GM12878 (cell line): ENCODE data around the gene RNF167. TPM values are rescaled to one million over a fixed set of nuclear protein-coding genes. Genes with fewer than 3 reads are reported as not detected.

Experiments
- ATAC-seq: fragments of 200-7000 bp; cut with Tn5 transposase; 3 replicates; pipeline ENCODE4 v1.9.1; 2020; ENCODE audit warnings: mild to moderate bottlenecking, moderate library complexity
- BruUV-seq: library from RNA; stranded (reverse); fragments of 400-500 nt; replicated peaks from 2 replicates; lab custom pipeline; 2021; lab: Mats Ljungman, UMichigan
- CTCF ChIA-PET: fragments of 300-600 bp; sonication (Branson Sonifier 250); formaldehyde crosslinking; extraction: SDS; loops from one replicate; lab custom pipeline; 2021; ENCODE audit warnings: inconsistent platforms; lab: Yijun Ruan, JAX
- POLR2A ChIA-PET: fragments of 350-600 bp; formaldehyde crosslinking; extraction: SDS; loops from one replicate; lab custom pipeline; 2021; ENCODE audit warnings: inconsistent platforms; lab: Charles Lee
- RAD21 ChIA-PET: fragments of 300-600 bp; sonication (Branson Sonifier 250); formaldehyde crosslinking; loops from one replicate; lab custom pipeline; 2023; ENCODE audit warnings: antibody characterized with exemption; ENCODE audit not compliant: unreplicated experiment; lab: Charles Lee
- SMC1A ChIA-PET: fragments of 300-600 bp; sonication (Branson Sonifier 250); formaldehyde crosslinking; loops from one replicate; lab custom pipeline; 2023; ENCODE audit not compliant: unreplicated experiment, uncharacterized antibody; lab: Charles Lee
- DNase-seq: peaks from one replicate; pipeline ENCODE4 v3.0.0-alpha.2; 2011; ENCODE audit warnings: low read depth, low spot score
- FAIRE-seq: peaks from 3 replicates; lab custom pipeline; 2011; peaks lifted over from hg19 to GRCh38; lab: Jason Lieb, UNC
- H2AFZ ChIP-seq: 2 replicates; pipeline ENCODE4 v1.6.0; 2011; ENCODE audit warnings: low read depth, low read length, control low read depth; ENCODE audit not compliant: control insufficient read depth
- H3K27ac ChIP-seq: 2 replicates; pipeline ENCODE4 v1.5.1; 2011; ENCODE audit warnings: control low read depth; ENCODE audit not compliant: control insufficient read depth, insufficient read depth
- H3K27me3 ChIP-seq, 2 experiments: replicated peaks in 1 of 2; 2 replicates each; pipeline versions ENCODE4 v1.6.0 to v1.6.1; 2011; ENCODE audit warnings: low read length in 1 of 2; ENCODE audit not compliant: control insufficient read depth in 2 of 2, insufficient read depth in 2 of 2
- H3K36me3 ChIP-seq, 2 experiments: 2 replicates each; pipeline ENCODE4 v1.5.1; 2011; ENCODE audit warnings: low read length in 1 of 2; ENCODE audit not compliant: control insufficient read depth in 2 of 2, insufficient read depth in 2 of 2
- H3K4me1 ChIP-seq: 2 replicates; pipeline ENCODE4 v1.6.1; 2011; ENCODE audit warnings: mild to moderate bottlenecking, low read length, moderate library complexity, mixed read lengths; ENCODE audit not compliant: control insufficient read depth, insufficient read depth
- H3K4me2 ChIP-seq: 2 replicates; pipeline ENCODE4 v1.6.0; 2011; ENCODE audit warnings: control low read depth; ENCODE audit not compliant: control insufficient read depth, insufficient read depth
- H3K4me3 ChIP-seq: fragments of 200-600 bp; sonication (generic); 2 replicates; pipeline ENCODE4 v1.5.1; 2016
- H3K79me2 ChIP-seq: 2 replicates; pipeline ENCODE4 v1.6.0; 2011; ENCODE audit warnings: low read length; ENCODE audit not compliant: control insufficient read depth, insufficient read depth
- H3K9ac ChIP-seq: 2 replicates; pipeline ENCODE4 v1.8.0; 2011; ENCODE audit warnings: low read length, control low read depth, mixed read lengths; ENCODE audit not compliant: control insufficient read depth, insufficient read depth
- H3K9me3 ChIP-seq: replicated peaks from 3 replicates; pipeline ENCODE4 v1.5.1; 2011; ENCODE audit warnings: mild to moderate bottlenecking, low read length; ENCODE audit not compliant: control insufficient read depth, insufficient read depth
- H4K20me1 ChIP-seq: 2 replicates; pipeline ENCODE4 v1.6.0; 2011; ENCODE audit not compliant: control insufficient read depth, insufficient read depth
- ATF7 ChIP-seq: fragments of 450-650 bp; IDR thresholded peaks from 2 replicates; pipeline ENCODE4 v1.6.1; 2016; ENCODE audit warnings: low read depth, mild to moderate bottlenecking
- HCFC1 ChIP-seq: fragments of 150-350 bp; IDR thresholded peaks from 2 replicates; pipeline ENCODE4 v1.6.1; 2014; ENCODE audit warnings: low read length
- IKZF2 ChIP-seq, 2 experiments: fragments of 450-650 bp; IDR thresholded peaks; 2 replicates each; pipeline ENCODE4 v1.6.1; 2017; ENCODE audit warnings: mild to moderate bottlenecking in 2 of 2, moderate library complexity in 2 of 2
- NR2C2 ChIP-seq: IDR thresholded peaks from 2 replicates; pipeline ENCODE4 v1.6.1; 2011; ENCODE audit warnings: borderline replicate concordance, low read depth; ENCODE audit not compliant: control insufficient read depth, insufficient read length
- SPI1 ChIP-seq: IDR thresholded peaks from 2 replicates; pipeline ENCODE4 v1.6.1; 2011; ENCODE audit warnings: low read depth, mild to moderate bottlenecking, low read length, moderate library complexity, borderline replicate concordance; ENCODE audit not compliant: insufficient read depth
- WGBS: methylation state at CpG from one replicate; pipeline ENCODE4 v1.1.6; 2016; ENCODE audit warnings: low lambda C conversion rate; ENCODE audit not compliant: insufficient replicate concordance, insufficient coverage; ENCODE audit errors: missing lambda C conversion rate; 5-methylcytosine and 5-hydroxymethylcytosine counted together
- in situ Hi-C: fragments of 300-500 bp; cut with MboI; formaldehyde crosslinking; loops from 9 replicates; pipeline ENCODE4 v1.14.3; 2018; ENCODE audit warnings: mixed read lengths
- intact Hi-C: fragments of 100-400 bp; cut with micrococcal nuclease; formaldehyde crosslinking; loops from one replicate; pipeline ENCODE4 v1.14.2; 2022; ENCODE audit not compliant: unreplicated experiment
- polyA plus RNA-seq, 11 experiments: library from polyadenylated mRNA; depleted of rRNA in 4 of 11; unstranded in 6 of 11; stranded (reverse) in 5 of 11; fragments of >200 nt; fragmentation: Nextera tagmentation in 4 of 11; fragmentation: Illumina TruSeq in 1 of 11; extraction: Ambion mirVana in 4 of 11; extraction: Trizol in 1 of 11; gene quantifications; 1 replicate in 1 of 11; 2 replicates in 10 of 11; pipeline versions ENCODE4 v1.2.1 to v1.2.3, GENCODE V29; 2011 to 2016; ENCODE audit warnings: inconsistent platforms in 2 of 11, missing spikeins in 2 of 11, low read depth in 1 of 11
- total RNA-seq, 4 experiments: library from RNA; depleted of rRNA in 3 of 4; stranded (reverse); fragments of >200 nt in 3 of 4; fragmentation: Illumina TruSeq in 1 of 4; extraction: Trizol in 1 of 4; gene quantifications; 2 replicates each; pipeline versions ENCODE4 v1.2.1 to v1.2.3, GENCODE V29; 2013 to 2021
- TF ChIP-seq, protein P1 (sequence below): fragments of 450-650 bp; formaldehyde crosslinking; IDR thresholded peaks from 2 replicates; pipeline ENCODE4 v1.4.0; 2020; ENCODE audit warnings: mild to moderate bottlenecking, moderate library complexity
- TF ChIP-seq, protein P2 (sequence below): fragments of 450-650 bp; formaldehyde crosslinking; IDR thresholded peaks from 2 replicates; pipeline ENCODE4 v1.4.0; 2022; ENCODE audit warnings: mild to moderate bottlenecking, moderate library complexity
- TF ChIP-seq, protein P3 (sequence below): fragments of 450-650 bp; IDR thresholded peaks from 2 replicates; pipeline ENCODE4 v1.6.1; 2016; ENCODE audit warnings: mild to moderate bottlenecking
- TF ChIP-seq, protein P4 (sequence below): IDR thresholded peaks from 2 replicates; pipeline ENCODE4 v1.6.1; 2011; ENCODE audit warnings: borderline replicate concordance, low read depth, mild to moderate bottlenecking, moderate library complexity, mixed read lengths, low read length; ENCODE audit not compliant: insufficient read depth; ENCODE audit errors: extremely low read length

RNF167 gene
- total and polyA plus RNA-seq, 10 of the 15 experiments (the other 5 are each of a cell fraction or from before 2014, with no cell fraction given) = 33.6 to 147 (median 57.6) TPM

DNA sequence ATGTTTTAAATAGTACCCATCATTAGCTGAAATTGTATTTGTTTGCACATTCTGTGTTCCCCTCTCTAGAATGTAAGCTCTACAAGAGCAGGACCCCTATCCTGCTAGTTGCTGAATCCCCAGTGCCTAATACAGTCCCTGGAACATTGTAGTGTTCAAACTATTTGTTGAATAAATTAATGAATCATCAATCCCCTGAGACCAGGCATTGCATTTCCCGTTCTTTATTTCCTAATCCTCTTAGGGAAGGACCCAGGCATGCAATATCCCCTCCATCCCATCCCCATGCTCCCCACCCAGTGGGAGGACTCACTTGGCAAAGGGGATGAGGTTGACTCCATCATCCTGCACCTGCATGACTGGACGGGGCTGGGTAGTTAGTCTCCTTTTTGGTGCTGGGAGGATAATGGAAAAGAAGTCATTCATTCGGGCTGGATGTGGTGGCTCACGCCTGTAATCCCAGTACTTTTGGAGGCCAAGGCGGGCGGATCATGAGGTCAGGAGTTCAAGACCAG lies 54.1 kb downstream of the RNF167 start:
- no peak for TF ChIP-seq IKZF2 (IDR thresholded peaks at IDR 0.05)
- TF ChIP-seq SPI1 = no peak
- no peak for TF ChIP-seq NR2C2
- TF ChIP-seq, protein P1, sequence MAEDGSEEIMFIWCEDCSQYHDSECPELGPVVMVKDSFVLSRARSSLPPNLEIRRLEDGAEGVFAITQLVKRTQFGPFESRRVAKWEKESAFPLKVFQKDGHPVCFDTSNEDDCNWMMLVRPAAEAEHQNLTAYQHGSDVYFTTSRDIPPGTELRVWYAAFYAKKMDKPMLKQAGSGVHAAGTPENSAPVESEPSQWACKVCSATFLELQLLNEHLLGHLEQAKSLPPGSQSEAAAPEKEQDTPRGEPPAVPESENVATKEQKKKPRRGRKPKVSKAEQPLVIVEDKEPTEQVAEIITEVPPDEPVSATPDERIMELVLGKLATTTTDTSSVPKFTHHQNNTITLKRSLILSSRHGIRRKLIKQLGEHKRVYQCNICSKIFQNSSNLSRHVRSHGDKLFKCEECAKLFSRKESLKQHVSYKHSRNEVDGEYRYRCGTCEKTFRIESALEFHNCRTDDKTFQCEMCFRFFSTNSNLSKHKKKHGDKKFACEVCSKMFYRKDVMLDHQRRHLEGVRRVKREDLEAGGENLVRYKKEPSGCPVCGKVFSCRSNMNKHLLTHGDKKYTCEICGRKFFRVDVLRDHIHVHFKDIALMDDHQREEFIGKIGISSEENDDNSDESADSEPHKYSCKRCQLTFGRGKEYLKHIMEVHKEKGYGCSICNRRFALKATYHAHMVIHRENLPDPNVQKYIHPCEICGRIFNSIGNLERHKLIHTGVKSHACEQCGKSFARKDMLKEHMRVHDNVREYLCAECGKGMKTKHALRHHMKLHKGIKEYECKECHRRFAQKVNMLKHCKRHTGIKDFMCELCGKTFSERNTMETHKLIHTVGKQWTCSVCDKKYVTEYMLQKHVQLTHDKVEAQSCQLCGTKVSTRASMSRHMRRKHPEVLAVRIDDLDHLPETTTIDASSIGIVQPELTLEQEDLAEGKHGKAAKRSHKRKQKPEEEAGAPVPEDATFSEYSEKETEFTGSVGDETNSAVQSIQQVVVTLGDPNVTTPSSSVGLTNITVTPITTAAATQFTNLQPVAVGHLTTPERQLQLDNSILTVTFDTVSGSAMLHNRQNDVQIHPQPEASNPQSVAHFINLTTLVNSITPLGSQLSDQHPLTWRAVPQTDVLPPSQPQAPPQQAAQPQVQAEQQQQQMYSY (CRISPR knock-in tag) = no peak
- TF ChIP-seq, protein P2, sequence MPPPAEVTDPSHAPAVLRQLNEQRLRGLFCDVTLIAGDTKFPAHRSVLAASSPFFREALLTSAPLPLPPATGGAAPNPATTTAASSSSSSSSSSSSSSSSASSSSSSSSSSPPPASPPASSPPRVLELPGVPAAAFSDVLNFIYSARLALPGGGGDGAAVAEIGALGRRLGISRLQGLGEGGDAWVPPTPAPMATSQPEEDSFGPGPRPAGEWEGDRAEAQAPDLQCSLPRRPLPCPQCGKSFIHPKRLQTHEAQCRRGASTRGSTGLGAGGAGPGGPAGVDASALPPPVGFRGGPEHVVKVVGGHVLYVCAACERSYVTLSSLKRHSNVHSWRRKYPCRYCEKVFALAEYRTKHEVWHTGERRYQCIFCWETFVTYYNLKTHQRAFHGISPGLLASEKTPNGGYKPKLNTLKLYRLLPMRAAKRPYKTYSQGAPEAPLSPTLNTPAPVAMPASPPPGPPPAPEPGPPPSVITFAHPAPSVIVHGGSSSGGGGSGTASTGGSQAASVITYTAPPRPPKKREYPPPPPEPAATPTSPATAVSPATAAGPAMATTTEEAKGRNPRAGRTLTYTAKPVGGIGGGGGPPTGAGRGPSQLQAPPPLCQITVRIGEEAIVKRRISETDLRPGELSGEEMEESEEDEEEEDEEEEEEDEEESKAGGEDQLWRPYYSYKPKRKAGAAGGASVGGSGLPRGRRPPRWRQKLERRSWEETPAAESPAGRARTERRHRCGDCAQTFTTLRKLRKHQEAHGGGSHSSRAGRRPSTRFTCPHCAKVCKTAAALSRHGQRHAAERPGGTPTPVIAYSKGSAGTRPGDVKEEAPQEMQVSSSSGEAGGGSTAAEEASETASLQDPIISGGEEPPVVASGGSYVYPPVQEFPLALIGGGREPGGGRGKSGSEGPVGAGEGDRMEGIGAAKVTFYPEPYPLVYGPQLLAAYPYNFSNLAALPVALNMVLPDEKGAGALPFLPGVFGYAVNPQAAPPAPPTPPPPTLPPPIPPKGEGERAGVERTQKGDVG (CRISPR knock-in tag) = no peak
- TF ChIP-seq, protein P3, sequence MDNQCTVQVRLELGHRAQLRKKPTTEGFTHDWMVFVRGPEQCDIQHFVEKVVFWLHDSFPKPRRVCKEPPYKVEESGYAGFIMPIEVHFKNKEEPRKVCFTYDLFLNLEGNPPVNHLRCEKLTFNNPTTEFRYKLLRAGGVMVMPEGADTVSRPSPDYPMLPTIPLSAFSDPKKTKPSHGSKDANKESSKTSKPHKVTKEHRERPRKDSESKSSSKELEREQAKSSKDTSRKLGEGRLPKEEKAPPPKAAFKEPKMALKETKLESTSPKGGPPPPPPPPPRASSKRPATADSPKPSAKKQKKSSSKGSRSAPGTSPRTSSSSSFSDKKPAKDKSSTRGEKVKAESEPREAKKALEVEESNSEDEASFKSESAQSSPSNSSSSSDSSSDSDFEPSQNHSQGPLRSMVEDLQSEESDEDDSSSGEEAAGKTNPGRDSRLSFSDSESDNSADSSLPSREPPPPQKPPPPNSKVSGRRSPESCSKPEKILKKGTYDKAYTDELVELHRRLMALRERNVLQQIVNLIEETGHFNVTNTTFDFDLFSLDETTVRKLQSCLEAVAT = no peak
- TF ChIP-seq ATF7 = no peak
- TF ChIP-seq, protein P4, sequence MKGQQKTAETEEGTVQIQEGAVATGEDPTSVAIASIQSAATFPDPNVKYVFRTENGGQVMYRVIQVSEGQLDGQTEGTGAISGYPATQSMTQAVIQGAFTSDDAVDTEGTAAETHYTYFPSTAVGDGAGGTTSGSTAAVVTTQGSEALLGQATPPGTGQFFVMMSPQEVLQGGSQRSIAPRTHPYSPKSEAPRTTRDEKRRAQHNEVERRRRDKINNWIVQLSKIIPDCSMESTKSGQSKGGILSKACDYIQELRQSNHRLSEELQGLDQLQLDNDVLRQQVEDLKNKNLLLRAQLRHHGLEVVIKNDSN = no peak
- TF ChIP-seq HCFC1 = no peak
- Histone ChIP-seq H3K79me2 (peaks cover 13% of the 10 kb centered on the region), H3K4me2 (no peak overlapping the region), H3K27ac (no peak overlapping the region), H3K36me3 (no peaks in the 10 kb centered on the region), H3K4me3 (no peak overlapping the region), H2AFZ (no peak overlapping the region), H4K20me1 (no peaks in the 10 kb centered on the region), H3K27me3 (no peaks in the 10 kb centered on the region), H3K9me3 (no peaks in the 10 kb centered on the region), H3K9ac (no peak overlapping the region), H3K4me1 (peaks cover 4% of the 10 kb centered on the region)
- ChIA-PET POLR2A (interaction anchor here (0.7 kb wide), 1 partner anchor 201 kb away, joined by 4 read pairs; no protein-coding TSS in a partner anchor), SMC1A (no interaction called here), RAD21 (no interaction called here), CTCF (no interaction called here)
- FAIRE-seq (no peak), DNase-seq (no peak), ATAC-seq (no peak)
- WGBS = 66% methylated on average over 6 of the region's 6 CpGs
- in situ Hi-C loops = no loop called here
- no TSS peak for BruUV-seq
- intact Hi-C loops = no loop called here
